Measurements from ENCODE around the gene TCF7L1.

- TF ChIP-seq CTCF (IDR thresholded peaks at IDR 0.05; ENCODE audit: insufficient read depth, low read depth, low read length): no peak
- TF ChIP-seq EZH2 (IDR thresholded peaks at IDR 0.05; ENCODE audit: insufficient read depth, low read length): no peak
Measured at GRCh38 chr2:85129861-85130260, 3.3 kb upstream of the TCF7L1 start.

All from astrocyte (in vitro differentiated cells and primary cell).